GM06990 (cell line): ENCODE measurements around the gene OMA1.
"Not testable (repeated sequence)": the region's sequence is repeated elsewhere in the genome, so short reads cannot be mapped to it uniquely, and the experiment has no call there.

Experiments used
- DNase-seq: peaks from one replicate; pipeline ENCODE4 v3.0.0-alpha.2; 2011; ENCODE audit not compliant: insufficient read length; ENCODE audit errors: extremely low read depth
- H3K27me3 ChIP-seq: replicated peaks from 2 replicates; pipeline ENCODE4 v1.6.0; 2011; ENCODE audit warnings: low read length; ENCODE audit not compliant: control insufficient read depth, insufficient read depth
- H3K36me3 ChIP-seq: 2 replicates; pipeline ENCODE4 v1.5.1; 2011; ENCODE audit warnings: low read length; ENCODE audit not compliant: control insufficient read depth, insufficient read depth
- H3K4me3 ChIP-seq: replicated peaks from 2 replicates; pipeline ENCODE4 v1.5.1; 2011; ENCODE audit warnings: low read depth, mild to moderate bottlenecking, control low read depth, low read length
- CTCF ChIP-seq: IDR thresholded peaks from 2 replicates; pipeline ENCODE4 v1.5.1; 2011; ENCODE audit warnings: low read length, control low read depth, mild to moderate bottlenecking, inconsistent platforms; ENCODE audit not compliant: insufficient read depth, poor library complexity, severe bottlenecking

Gene OMA1

GRCh38 chr1:58584082-58584895 lies 37.8 kb upstream of the OMA1 start:
- TF ChIP-seq CTCF = no peak
- no peaks in the 10 kb centered on the region for H3K36me3 ChIP-seq
- H3K4me3 ChIP-seq = no peak overlapping the region
- no peaks in the 10 kb centered on the region for H3K27me3 ChIP-seq
- peak; percentile 63 for DNase-seq

GRCh38 chr1:58583496-58583895 lies 37.0 kb upstream of the OMA1 start:
- Histone ChIP-seq H3K27me3 (no peaks in the 10 kb centered on the region), H3K4me3 (no peak overlapping the region), H3K36me3 (no peaks in the 10 kb centered on the region)
- no peak for TF ChIP-seq CTCF
- no peak for DNase-seq

- H3K36me3 ChIP-seq, DNase-seq, H3K27me3 ChIP-seq, H3K4me3 ChIP-seq: not testable (repeated sequence)
Measured at GRCh38 chr1:58582143-58582542, 35.6 kb upstream of the OMA1 start.

- H3K36me3 ChIP-seq = no peaks in the 10 kb centered on the region
- H3K27me3 ChIP-seq = no peaks in the 10 kb centered on the region
- no peak for DNase-seq
- no peak for TF ChIP-seq CTCF
- no peak overlapping the region for H3K4me3 ChIP-seq
Measured at GRCh38 chr1:58581641-58582040, 35.1 kb upstream of the OMA1 start.

DNA sequence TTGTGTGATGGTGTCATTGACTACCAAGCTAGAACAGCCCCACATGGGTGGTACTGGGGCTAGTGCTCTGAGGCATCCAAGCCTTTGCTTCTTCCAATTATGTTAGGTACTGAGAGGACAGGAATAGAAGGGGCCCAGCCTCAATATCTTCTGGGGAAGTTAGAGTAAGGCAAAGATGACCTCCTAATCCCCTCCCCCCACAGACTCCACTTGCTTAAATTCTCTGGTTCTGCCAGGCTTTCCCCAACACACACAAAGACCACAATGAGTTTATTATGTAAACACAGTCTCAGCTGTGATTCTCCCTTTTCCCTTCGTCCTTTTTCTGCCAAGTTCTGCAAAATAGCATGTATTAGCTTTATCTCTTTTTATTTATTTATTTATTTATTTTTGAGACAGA lies 33.7 kb upstream of the OMA1 start:
- DNase-seq = no peak

GRCh38 chr1:58577654-58578030 lies 31.1 kb upstream of the OMA1 start:
- peak; percentile 29 for DNase-seq
- H3K36me3 ChIP-seq = no peaks in the 10 kb centered on the region
- H3K27me3 ChIP-seq = no peaks in the 10 kb centered on the region
- H3K4me3 ChIP-seq = peak overlapping the region; percentile 4; the same call in 1 of the 2 replicates
- no peak for TF ChIP-seq CTCF

More for the DNA sequence above, 33.7 kb upstream of the OMA1 start:
- TF ChIP-seq CTCF = no peak
- Histone ChIP-seq H3K4me3 (no peak overlapping the region), H3K36me3 (no peaks in the 10 kb centered on the region), H3K27me3 (no peaks in the 10 kb centered on the region)
